DMS153 (cell line): ENCODE results near the gene GUCY1A2.

Experiments used
- DNase-seq: peaks from one replicate; lab custom pipeline; 2025; lab: John Stamatoyannopoulos, UW

Gene GUCY1A2

DNA sequence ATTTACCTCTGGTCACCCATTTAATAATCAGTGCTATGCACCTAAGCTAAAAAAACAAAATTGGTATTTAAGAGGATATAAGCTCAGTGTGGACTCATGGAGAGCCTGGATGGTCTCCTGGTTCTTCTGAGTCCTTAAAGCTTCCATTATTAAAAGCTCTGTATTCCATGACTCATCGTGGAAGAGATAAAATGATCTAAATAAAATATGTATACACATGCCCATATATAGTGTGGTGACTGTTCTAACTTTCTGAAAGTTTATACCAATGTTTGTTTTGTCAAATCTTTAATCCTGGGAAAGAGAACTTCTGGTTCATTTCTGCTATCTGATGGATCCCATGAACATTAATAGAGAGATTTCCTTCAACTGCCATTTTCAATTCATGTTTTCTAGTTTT is 375.9 kb downstream of the GUCY1A2 start:
- no peak for DNase-seq

DNA sequence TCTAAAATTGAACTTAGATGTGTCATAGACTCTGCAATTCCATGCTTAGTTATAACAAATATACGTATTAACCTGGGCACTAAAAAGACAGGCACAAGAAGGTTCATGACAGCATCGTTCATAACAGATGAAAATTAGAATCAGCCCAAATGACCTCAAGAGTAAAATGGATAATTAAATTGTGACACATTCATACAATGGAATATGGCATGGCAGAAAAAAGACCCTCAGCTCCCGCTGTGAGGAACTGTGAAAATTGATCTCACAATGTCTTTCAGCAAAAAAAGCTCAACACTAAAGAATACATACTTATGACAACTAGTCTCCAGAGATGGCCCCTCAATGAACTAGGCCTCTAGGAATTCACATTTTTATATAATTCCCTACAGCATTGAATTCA is 386.0 kb downstream of the GUCY1A2 start:
- no peak for DNase-seq

DNA sequence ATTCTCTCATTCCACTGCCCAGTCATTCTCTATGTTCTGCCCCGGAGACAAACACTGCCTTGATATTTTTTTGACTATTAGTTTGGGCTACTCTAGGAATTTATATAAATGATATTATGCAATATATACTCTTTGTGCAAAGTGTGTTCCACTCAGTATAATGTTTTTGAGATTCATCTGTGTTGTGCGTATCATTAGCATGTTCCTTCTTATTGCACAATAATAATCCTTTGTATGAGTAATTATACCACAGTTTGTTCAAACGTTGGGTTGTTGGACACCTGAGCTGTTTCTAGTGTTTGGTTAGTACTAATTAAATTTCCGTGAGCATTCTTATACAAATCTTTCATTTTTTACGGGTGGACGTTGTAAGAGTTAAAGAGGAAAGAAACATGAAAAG is 390.6 kb downstream of the GUCY1A2 start:
- DNase-seq, result no peak

DNA sequence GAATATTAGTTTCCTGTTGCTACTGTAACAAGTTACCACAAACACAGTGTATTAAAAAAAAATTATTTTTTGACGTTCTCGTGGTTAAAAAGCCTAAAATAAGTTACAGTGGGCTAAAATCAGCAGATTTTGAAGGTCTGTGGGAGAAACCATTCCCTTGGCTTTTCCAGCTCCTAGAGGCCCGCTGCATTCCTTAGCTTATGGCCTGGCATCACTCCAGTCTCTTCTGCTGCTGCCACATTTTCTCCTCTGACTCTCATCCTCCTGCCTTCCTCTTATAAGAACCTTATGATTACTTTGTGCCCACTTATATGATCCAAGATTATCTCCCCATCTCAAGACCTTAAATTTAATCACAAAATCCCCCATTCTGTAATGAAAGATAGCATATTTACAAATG is 392.7 kb downstream of the GUCY1A2 start:
- no peak for DNase-seq

DNA sequence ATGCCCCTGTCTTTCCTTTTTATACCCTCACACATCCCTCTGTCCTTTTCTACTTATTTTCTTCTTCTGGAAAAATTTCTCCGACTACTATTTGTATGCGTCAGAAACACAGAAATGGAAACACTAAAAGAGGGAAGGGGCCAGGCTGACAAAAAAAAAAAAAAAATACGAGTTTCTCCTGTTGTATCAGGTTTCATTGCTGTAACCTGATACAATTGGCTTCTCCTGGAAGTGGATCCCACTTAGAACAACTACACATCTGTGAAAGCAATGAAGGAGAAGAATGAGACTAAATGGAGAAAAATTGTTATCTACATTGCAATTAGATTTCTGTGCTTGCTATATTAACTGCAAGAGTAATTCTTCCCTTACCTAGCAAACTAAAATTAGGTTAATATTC is 393.9 kb downstream of the GUCY1A2 start:
- no peak for DNase-seq
